PC-3 (cell line): ENCODE data around the gene CYP46A1.

Experiments used
- EZH2 ChIP-seq: fragments of 300-600 bp; sonication (generic); IDR thresholded peaks from one replicate; pipeline ENCODE4 v1.6.1; 2017; ENCODE audit warnings: antibody characterized with exemption, mild to moderate bottlenecking, low read length; ENCODE audit not compliant: unreplicated experiment
- TF ChIP-seq, protein P1 (sequence below): fragments of 300-600 bp; sonication (generic); conservative IDR thresholded peaks from 2 replicates; pipeline ENCODE4 v1.5.1; 2017; ENCODE audit warnings: antibody characterized with exemption, low read depth, mild to moderate bottlenecking, low read length

GRCh38 chr14:99704037-99704436, 19.9 kb downstream of the CYP46A1 start:
- TF ChIP-seq, protein P1, sequence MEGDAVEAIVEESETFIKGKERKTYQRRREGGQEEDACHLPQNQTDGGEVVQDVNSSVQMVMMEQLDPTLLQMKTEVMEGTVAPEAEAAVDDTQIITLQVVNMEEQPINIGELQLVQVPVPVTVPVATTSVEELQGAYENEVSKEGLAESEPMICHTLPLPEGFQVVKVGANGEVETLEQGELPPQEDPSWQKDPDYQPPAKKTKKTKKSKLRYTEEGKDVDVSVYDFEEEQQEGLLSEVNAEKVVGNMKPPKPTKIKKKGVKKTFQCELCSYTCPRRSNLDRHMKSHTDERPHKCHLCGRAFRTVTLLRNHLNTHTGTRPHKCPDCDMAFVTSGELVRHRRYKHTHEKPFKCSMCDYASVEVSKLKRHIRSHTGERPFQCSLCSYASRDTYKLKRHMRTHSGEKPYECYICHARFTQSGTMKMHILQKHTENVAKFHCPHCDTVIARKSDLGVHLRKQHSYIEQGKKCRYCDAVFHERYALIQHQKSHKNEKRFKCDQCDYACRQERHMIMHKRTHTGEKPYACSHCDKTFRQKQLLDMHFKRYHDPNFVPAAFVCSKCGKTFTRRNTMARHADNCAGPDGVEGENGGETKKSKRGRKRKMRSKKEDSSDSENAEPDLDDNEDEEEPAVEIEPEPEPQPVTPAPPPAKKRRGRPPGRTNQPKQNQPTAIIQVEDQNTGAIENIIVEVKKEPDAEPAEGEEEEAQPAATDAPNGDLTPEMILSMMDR, result no peak
- no peak for TF ChIP-seq EZH2
